Muscle of arm (tissue), 12 donors: ENCODE results near the gene SRSF5. TPM values are rescaled to one million over a fixed set of nuclear protein-coding genes. Genes with fewer than 3 reads are reported as not detected.
A peak's percentile ranks its signal among the peaks of the same experiment; 100 is the strongest.
"Not testable (repeated sequence)": the region's sequence is repeated elsewhere in the genome, so short reads cannot be mapped to it uniquely, and the experiment has no call there.

ENCODE experiments used
- DNase-seq: peaks from one replicate; pipeline ENCODE4 v3.0.0-alpha.2; 2013
- polyA plus RNA-seq, 12 donors: library from polyadenylated mRNA; unstranded; fragments of 120-200 nt; gene quantifications; one replicate each; pipeline ENCODE4 v1.2.1, GENCODE V29; 2013; ENCODE audit not compliant: insufficient read length in 12 of 12

SRSF5 gene
- polyA plus RNA-seq, 12 donors, result 199 to 641 (median 287) TPM

DNA sequence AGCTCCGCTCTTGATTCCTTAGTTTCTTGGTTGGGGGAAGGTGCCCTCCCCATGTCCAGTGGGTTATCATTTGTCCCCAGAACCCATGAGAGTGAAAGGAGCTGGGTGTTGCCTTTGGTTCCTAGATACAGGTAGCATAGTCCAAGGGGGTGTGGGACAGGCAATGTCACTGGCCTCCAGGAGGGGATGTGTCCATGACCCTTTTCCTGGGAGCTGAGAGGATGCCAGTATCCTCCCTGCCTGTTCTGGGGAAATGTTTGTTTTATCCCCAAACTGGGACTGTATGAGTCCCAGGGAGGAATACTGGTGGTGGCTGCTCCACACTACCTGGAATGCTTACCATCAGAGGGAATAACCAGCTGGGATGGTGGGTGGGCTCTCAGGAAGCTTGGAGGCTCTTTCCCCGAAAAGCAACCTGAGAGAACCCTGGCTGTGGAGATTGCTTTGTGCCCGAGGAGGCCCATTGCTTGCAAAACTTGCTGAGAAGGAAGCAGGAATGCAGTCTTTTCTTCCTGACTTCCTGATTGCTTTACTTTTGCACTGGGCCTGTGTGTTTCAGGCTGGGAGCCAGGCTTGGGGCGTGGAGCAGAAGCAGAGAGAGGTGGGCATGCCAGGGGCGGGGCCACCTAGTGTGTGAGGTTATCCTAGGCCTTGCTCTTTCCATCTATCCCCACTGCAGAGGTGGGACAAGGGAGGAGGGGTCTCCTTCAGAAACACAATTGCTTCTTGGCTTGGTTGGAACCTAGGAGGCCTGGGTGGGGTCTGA, 30.8 kb downstream of the SRSF5 start:
- no peak for DNase-seq

DNA sequence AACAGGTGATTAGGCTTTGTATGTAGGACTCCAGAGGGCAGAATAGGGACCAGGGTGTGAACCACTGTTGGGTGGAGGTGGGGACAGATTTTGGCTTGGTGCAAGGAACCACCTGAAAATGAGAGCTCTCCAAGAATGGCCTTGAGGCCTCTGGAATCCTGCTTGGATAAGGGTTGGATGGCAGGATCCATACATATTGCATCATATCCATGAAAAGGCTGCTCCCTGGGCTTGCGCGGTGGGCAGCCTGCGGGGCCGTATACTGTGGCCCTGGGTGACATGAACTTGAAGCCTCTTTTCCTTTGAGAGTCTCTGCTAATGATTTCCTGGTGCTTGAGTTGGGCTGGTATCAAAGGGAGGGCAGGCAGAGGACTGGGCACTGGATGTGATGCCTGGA, 31.4 kb downstream of the SRSF5 start:
- DNase-seq, result no peak

DNA sequence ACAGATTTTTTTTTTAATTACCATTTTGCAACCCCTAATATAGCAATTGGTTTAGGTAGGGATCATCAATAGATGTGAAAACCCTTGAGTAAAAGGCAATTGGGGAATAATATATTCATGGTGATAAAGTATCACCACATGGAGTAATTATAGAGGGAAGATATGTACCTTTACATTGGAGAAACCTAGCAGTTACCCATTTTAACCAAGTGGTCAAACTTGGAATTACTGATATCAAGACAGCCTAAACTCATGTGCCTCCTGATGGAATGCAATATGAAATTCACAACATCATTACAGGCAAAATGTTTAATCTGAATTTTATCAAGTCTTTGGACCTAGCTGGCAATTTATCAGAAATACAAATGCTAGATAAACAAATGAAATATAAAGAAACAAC, 36.8 kb downstream of the SRSF5 start:
- DNase-seq, result no peak

DNA sequence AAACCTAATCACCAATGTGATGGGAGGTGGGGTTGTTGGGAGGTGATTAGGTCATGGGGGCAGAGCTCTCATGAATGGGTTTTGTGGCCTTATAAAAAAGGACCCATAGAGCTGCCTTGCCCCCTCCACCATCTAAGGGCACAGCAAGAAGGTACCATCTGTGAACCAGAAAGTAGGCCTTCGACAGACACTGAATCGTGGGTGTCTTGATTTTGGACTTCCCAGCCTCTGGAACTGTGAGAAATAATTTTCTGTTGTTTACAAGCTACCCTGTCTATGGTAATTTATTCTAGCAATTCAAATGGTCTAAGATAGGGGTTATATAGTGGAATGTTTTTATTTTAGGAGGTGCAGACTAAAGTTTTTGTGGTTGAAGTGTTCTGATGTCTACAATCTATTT, 38.0 kb downstream of the SRSF5 start:
- no peak for DNase-seq

DNA sequence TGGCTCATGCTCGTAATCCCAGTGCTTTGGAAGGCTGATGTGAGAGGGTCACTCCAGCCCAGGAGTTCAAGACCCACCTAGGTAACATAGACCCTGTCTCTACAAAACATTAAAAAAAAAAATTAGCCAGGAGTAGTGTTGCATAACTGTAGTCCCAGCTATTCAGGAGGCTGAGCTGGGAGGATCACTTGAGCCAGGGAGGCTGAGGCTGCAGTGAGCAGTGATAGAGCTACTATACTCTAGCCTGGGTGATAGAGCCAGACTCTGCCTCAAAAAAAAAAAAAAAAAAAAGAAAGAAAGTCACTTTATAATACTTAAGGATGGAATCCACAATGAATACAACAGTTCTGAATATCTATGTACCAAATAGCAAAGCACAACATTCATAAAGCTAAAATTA, 40.2 kb downstream of the SRSF5 start:
- no peak for DNase-seq

DNA sequence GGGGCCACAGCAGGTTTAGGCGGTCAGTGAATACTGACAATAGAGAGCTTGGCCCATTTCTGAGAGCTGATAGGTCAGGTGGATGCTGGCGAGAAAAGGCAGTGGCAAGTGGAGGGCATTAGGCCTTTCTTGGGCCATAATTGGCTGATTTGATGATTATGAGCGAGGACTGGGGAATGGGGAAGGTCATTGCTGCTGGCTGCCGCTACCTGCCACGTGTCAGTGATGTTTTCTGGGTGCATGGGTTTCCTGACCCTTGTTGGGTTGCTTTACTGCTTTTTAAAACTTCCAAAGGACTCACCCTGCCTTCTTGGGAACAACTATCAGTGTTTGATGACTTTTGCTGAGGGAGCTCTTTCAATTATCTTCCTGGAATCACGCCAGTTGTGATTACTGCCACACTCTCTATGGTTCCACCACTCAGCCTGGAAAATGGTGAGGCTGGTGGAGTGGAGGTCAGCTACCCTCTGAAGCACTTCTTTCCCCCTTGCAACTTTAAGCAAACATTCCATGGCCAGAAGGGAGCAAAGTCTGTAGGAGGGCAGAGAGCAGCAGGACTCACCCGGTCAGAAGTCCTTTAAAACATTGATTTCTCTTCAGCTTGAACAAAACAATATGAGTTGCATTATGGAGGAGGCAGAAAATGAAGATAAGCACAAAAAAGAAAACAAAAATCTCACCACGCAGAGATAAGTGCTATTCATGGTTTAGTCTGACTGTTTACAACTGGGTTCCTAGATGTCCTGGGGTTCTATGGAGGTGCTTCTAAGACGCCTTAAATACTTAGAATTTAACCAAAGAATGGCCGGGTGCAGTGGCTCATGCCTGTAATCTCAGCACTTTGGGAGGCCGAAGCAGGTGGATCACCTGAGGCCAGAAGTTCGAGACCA, 42.2 kb downstream of the SRSF5 start:
- no peak for DNase-seq

DNA sequence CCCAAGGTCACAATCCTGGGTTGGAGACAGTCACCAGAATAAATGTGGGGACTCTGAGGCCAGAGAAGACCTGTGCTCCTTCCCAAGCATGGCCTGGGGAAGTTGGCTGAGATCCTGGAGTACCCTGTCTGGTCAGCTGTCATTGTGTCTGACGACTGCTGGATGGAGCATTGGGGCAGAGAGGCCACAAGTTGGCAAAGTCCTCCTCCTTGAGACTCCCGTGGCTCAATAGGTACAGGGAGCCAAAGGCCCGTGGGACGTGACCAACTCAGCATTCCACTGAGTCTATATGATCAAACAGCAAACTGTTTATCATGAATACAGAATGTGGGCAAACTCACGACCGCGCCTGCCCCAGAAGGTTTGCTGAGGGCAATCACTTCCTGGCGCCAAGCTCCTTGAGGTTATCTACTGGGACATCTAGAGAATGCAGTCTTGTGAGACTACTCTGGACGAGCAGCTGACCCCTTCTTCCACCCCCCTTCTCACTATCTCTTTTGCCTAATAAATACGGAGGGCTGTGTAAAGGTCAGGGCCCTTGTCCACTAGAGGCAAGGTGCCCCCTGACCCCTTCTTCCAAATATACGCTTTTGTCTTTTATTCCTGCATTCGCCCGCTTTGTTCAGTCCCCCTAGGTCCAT, 44.4 kb downstream of the SRSF5 start:
- no peak for DNase-seq

DNA sequence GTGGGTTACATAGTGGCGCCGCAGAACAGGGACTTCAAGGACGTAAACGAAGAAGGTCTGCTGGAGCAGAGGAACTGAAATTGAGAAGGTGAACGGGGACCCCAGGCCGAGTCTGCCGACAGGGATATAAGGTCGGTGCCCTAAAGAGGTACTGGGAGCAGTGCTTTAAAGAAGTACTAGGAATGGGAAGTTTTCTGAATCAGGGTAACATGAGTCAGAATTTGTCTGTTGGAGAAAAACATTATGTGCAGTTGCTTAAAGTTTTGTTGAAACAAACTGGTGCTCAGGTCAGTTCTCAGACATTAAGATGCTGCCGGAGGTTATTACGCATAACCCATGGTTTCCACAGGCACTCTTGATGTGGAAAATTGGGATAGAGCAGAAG, 44.9 kb downstream of the SRSF5 start:
- no peak for DNase-seq

DNA sequence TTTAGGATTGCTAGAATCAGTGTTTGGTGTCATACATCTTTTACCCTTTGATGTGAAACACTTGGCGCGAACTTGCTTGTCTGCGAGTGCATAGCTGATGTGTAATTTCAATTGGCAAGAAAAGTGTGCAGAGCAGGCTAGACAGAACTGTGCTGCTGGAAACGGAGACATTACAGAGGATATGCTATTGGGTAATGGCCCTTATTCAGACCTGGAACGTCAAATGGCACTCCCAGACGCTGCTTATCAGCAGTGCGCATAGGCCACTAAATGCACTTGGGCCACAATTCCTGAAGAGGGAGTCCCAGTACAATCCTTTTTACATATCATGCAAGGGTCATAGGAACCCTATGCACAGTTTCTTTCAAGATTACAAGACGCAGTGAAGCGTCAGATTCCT, 45.8 kb downstream of the SRSF5 start:
- no peak for DNase-seq

DNA sequence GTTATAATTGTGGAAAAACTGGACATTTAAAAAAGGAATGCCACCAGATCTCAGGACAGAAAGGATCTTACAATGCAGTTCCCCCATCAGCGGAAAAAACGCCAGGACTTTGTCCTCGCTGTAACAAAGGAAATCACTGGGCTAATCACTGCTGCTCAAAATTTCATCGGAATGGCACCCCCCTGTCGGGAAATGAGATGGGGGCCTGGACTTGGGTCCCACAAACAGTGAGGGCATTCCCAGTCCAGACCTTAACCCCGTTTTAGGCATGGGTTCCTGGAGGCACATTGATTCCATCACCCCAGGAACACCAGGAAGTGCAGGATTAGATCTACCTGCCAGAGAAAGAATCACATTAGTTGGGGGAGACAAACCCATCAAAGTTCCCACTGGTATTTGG, 46.4 kb downstream of the SRSF5 start:
- DNase-seq, result not testable (repeated sequence)

DNA sequence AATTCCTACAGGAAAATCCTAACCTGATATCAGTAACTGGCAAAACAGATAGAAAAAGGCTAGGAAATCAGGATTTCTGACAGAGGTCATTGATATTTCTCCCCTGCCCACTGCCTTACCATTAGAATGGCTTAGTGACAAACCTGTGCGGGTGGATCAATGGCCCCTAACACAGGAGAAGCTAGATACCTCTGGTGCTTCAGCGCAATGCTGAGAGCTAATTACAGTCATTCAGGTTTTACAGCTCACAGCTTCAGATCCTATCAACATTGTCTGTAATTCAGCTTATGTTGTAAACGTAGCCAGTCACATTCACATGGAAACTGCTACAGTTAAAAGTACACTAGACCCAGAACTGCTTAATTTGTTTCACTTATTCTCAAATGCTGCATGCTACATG, 47.5 kb downstream of the SRSF5 start:
- DNase-seq, result no peak

DNA sequence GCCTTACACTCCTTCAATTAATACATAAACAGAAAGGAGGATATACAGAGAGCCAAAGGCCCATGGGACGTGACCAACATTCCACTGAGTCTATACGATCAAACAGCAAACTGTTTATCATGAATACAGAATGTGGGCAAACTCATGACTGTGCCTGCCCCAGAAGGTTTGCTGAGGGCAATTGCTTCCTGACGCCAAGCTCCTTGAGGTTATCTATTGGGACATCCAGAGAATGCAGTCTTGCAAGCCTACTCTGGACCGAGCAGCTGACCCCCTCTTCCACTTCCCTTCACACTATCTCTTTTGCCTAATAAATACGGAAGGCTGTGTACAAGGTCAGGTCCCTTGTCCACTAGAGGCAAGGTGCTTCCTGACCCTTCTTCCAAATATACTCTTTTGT, 48.6 kb downstream of the SRSF5 start:
- DNase-seq, result no peak

DNA sequence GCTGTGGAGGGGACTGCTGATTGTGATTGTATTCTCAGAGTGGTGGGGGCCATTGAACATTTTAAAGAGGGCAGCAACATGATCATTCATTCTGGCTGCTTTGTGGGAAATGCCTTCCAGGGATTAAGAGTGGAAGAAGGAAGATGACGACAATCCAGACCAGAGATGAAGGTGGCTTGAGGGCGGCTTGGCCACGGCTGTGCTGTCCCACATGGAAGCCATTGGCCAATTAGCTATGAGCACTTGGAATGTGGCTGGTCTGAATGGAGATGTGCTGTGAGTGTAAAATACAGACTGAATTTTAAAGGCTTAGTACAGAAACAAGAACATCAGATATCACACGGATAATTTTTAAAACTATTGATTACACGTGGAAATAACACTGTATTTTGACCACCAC, 49.3 kb downstream of the SRSF5 start:
- DNase-seq, result no peak

DNA sequence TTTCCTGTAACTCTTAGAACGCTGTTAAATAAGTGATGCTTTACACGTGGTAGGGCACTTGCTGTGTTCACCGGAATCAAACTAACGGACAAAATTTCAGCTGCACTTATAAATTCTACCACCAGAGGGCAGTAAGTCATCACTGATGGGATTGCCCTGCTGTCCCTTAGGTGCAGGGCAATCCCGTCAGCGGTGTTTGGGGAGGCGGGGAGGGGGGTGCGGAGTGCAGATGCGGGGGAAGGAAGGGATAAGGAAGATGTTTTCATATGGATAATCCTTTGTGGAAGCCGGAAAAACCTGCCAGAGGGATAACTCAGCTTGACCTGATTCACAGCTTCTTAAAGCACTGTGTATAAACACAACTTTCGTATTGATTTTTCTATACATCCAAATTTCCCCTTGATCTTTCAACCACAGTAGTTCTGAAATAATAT, 51.8 kb downstream of the SRSF5 start:
- DNase-seq, result peak; percentile 66

DNA sequence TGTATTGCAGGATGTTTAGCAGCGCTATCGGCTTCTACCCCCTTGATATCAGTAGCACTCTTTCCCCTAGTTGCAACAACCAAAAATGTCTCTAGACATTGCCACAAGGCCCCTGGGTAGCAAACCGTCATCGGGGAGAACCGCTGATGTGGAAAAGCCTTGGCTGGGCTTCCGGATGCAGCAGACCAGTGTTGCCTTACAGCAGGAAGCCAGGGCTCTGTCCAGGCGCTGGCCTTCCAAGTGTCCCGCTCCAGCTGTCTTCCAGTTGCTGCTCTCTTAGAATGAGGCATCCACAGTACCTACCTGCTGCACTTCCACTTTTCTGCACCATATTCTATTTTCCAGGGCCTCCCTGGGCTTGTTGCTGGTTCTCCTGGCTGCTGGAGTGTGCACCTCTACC, 52.7 kb downstream of the SRSF5 start:
- no peak for DNase-seq

DNA sequence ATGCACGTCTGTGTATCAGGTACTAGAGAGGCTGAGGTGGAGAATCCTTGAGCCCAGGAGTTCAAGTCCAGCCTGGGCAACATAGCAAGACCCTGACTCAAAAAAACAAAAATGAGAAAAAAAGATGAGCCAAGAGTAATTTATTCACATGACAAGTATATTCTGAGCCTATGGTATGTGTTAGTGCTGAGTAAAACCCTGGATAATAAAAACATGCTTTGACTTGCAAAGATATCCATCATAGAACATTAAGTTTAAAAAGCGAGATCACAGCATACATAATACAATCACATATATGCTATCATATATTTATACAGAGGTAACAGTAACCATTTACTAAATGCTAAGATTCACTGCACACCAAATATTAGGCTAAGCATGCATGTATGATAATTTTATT, 54.0 kb downstream of the SRSF5 start:
- DNase-seq, result no peak

Other genes starting within 250 kb of the SRSF5 start
- gene CCDC177, start 192.3 kb upstream of the SRSF5 start, polyA plus RNA-seq, result under 1 TPM in 3 of 12 donors, not detected in 9; 0.04 to 0.07 (median 0.04) TPM
- gene SUSD6, start 155.5 kb upstream of the SRSF5 start, polyA plus RNA-seq, result 10 to 100 TPM in 11 of 12 donors, not detected in 1; 14.8 to 28.0 (median 18.7) TPM
- under 1 TPM in 3 of 12 donors, not detected in 9; 0.09 to 0.21 (median 0.10) TPM for gene SLC10A1, start 30.1 kb downstream of the SRSF5 start, polyA plus RNA-seq
- 10 to 100 TPM in 1 of 12 donors, 1 to 10 TPM in 9, not detected in 2; 2.5 to 10.6 (median 5.1) TPM for gene SMOC1, start 112.3 kb downstream of the SRSF5 start, polyA plus RNA-seq